Loucy (cell line): ENCODE data around the gene HOXD12.

Experiments used
- H2AFZ ChIP-seq: fragments of 200-600 bp; sonication (generic); 2 replicates; pipeline ENCODE4 v1.6.0; 2016; ENCODE audit warnings: antibody characterized with exemption, mild to moderate bottlenecking, low read length, moderate library complexity
- H3F3A ChIP-seq: fragments of 200-600 bp; 2 replicates; pipeline ENCODE4 v1.6.0; 2016; ENCODE audit warnings: antibody characterized with exemption, low read depth, mild to moderate bottlenecking
- H3K27me3 ChIP-seq: fragments of 200-600 bp; sonication (generic); 2 replicates; pipeline ENCODE4 v1.6.1; 2014; ENCODE audit warnings: low read length, mild to moderate bottlenecking; ENCODE audit not compliant: insufficient read depth, poor library complexity, severe bottlenecking
- H3K36me3 ChIP-seq: fragments of 200-600 bp; sonication (generic); 2 replicates; pipeline ENCODE4 v1.6.1; 2016; ENCODE audit warnings: low read length; ENCODE audit not compliant: insufficient read depth
- H3K4me1 ChIP-seq: fragments of 200-600 bp; sonication (generic); 2 replicates; pipeline ENCODE4 v1.5.1; 2014; ENCODE audit warnings: low read length, mild to moderate bottlenecking; ENCODE audit not compliant: insufficient read depth, poor library complexity, severe bottlenecking
- H3K4me2 ChIP-seq: fragments of 200-600 bp; sonication (generic); 2 replicates; pipeline ENCODE4 v1.6.0; 2014; ENCODE audit warnings: antibody characterized with exemption, low read length, low read depth, mild to moderate bottlenecking; ENCODE audit not compliant: poor library complexity, severe bottlenecking
- H3K4me3 ChIP-seq: fragments of 200-600 bp; sonication (generic); 2 replicates; pipeline ENCODE4 v1.5.1; 2014; ENCODE audit warnings: low read length, mild to moderate bottlenecking, mixed read lengths; ENCODE audit not compliant: poor library complexity, severe bottlenecking
- H3K79me2 ChIP-seq: fragments of 200-600 bp; sonication (generic); 2 replicates; pipeline ENCODE4 v1.6.1; 2014; ENCODE audit warnings: low read length; ENCODE audit not compliant: insufficient read depth
- H3K9ac ChIP-seq: fragments of 200-600 bp; sonication (generic); 2 replicates; pipeline ENCODE4 v1.6.0; 2014; ENCODE audit warnings: mild to moderate bottlenecking, low read depth, low read length, moderate library complexity; ENCODE audit not compliant: poor library complexity, severe bottlenecking
- H3K9me2 ChIP-seq: fragments of 200-600 bp; sonication (generic); replicated peaks from 2 replicates; pipeline ENCODE4 v1.6.1; 2016; ENCODE audit warnings: low read depth, low read length, mixed read lengths
- H3K9me3 ChIP-seq: fragments of 200-600 bp; sonication (generic); 2 replicates; pipeline ENCODE4 v1.6.1; 2014; ENCODE audit warnings: mild to moderate bottlenecking, antibody characterized with exemption, low read length, low read depth; ENCODE audit not compliant: insufficient read depth
- H4K20me1 ChIP-seq: fragments of 200-600 bp; sonication (generic); 2 replicates; pipeline ENCODE4 v1.6.0; 2014; ENCODE audit warnings: antibody characterized with exemption, low read length, mild to moderate bottlenecking; ENCODE audit not compliant: insufficient read depth, poor library complexity, severe bottlenecking
- CTCF ChIP-seq: fragments of 200-600 bp; sonication (generic); conservative IDR thresholded peaks from 2 replicates; pipeline ENCODE4 v1.5.1; 2014; ENCODE audit warnings: mild to moderate bottlenecking, antibody characterized with exemption, low read length
- EZH2phosphoT487 ChIP-seq: fragments of 200-600 bp; IDR thresholded peaks from 2 replicates; pipeline ENCODE4 v1.6.1; 2018; ENCODE audit warnings: antibody characterized with exemption, mild to moderate bottlenecking, moderate library complexity, borderline replicate concordance

The HOXD12 gene

GRCh38 chr2:176147800-176148496 is 48.4 kb downstream of the HOXD12 start:
- Histone ChIP-seq H3K4me3 (no peak overlapping the region), H3K9me2 (no peaks in the 10 kb centered on the region), H3K36me3 (no peaks in the 10 kb centered on the region), H4K20me1 (no peaks in the 10 kb centered on the region), H2AFZ (no peak overlapping the region), H3K79me2 (no peaks in the 10 kb centered on the region), H3K27me3 (no peaks in the 10 kb centered on the region), H3K9ac (no peak overlapping the region), H3K4me2 (no peak overlapping the region), H3K4me1 (no peaks in the 10 kb centered on the region), H3F3A (no peaks in the 10 kb centered on the region), H3K9me3 (no peaks in the 10 kb centered on the region)
- TF ChIP-seq EZH2phosphoT487 (no peak), CTCF (no peak)

- no peak overlapping the region for H3K4me2 ChIP-seq
- H3F3A ChIP-seq: no peaks in the 10 kb centered on the region
- H3K9ac ChIP-seq: no peak overlapping the region
- no peaks in the 10 kb centered on the region for H4K20me1 ChIP-seq
- H2AFZ ChIP-seq: no peak overlapping the region
- H3K36me3 ChIP-seq: no peaks in the 10 kb centered on the region
- TF ChIP-seq EZH2phosphoT487 (no peak), CTCF (no peak)
- H3K79me2 ChIP-seq: no peaks in the 10 kb centered on the region
- H3K4me3 ChIP-seq: no peak overlapping the region
- no peaks in the 10 kb centered on the region for H3K4me1 ChIP-seq
- no peaks in the 10 kb centered on the region for H3K9me3 ChIP-seq
- H3K27me3 ChIP-seq: no peaks in the 10 kb centered on the region
- no peaks in the 10 kb centered on the region for H3K9me2 ChIP-seq
Observed at GRCh38 chr2:176148751-176149421, 49.3 kb downstream of the HOXD12 start.

- no peak overlapping the region for H3K4me2 ChIP-seq
Observed at GRCh38 chr2:176149481-176149938, 49.9 kb downstream of the HOXD12 start.

More at GRCh38 chr2:176149481-176149938, 49.9 kb downstream of the HOXD12 start:
- no peak overlapping the region for H2AFZ ChIP-seq
- no peaks in the 10 kb centered on the region for H3K4me1 ChIP-seq
- TF ChIP-seq CTCF: no peak
- no peak for TF ChIP-seq EZH2phosphoT487
- H3K4me3 ChIP-seq: no peak overlapping the region
- H3K36me3 ChIP-seq: no peaks in the 10 kb centered on the region
- H3K9me3 ChIP-seq: no peaks in the 10 kb centered on the region
- H4K20me1 ChIP-seq: no peaks in the 10 kb centered on the region
- no peaks in the 10 kb centered on the region for H3K27me3 ChIP-seq
- no peak overlapping the region for H3K9ac ChIP-seq
- H3K9me2 ChIP-seq: no peaks in the 10 kb centered on the region
- H3K79me2 ChIP-seq: no peaks in the 10 kb centered on the region
- no peaks in the 10 kb centered on the region for H3F3A ChIP-seq
